MCF 10A (cell line): Measurements from ENCODE around the gene ACAA1. TPM values are rescaled to one million over a fixed set of nuclear protein-coding genes. Genes with fewer than 3 reads are reported as not detected.

ENCODE experiments used
- BruUV-seq: library from RNA; stranded (reverse); fragments of 400-500 nt; replicated peaks from 2 replicates; lab custom pipeline; 2021; lab: Mats Ljungman, UMichigan
- CTCF ChIA-PET: fragments of 300-600 bp; sonication (Branson Sonifier 250); formaldehyde crosslinking; extraction: SDS; loops from one replicate; lab custom pipeline; 2021; ENCODE audit warnings: antibody characterized with exemption, inconsistent platforms; lab: Yijun Ruan, JAX
- POLR2A ChIA-PET: fragments of 300-600, 350-650 bp; sonication (Branson Sonifier 250); formaldehyde crosslinking; extraction: SDS; loops from one replicate; lab custom pipeline; 2020; ENCODE audit warnings: antibody characterized with exemption, inconsistent platforms; lab: Yijun Ruan, JAX
- DNase-seq: peaks from one replicate; pipeline ENCODE4 v3.0.0-alpha.2; 2018; ENCODE audit not compliant: unreplicated experiment
- H3K27ac Mint-ChIP-seq: one replicate; pipeline ENCODE4 v1.8.0; 2022; ENCODE audit warnings: mild to moderate bottlenecking, low read depth, mixed read lengths; ENCODE audit not compliant: unreplicated experiment
- H3K27me3 Mint-ChIP-seq: one replicate; pipeline ENCODE4 v1.8.0; 2022; ENCODE audit warnings: mixed read lengths; ENCODE audit not compliant: insufficient read depth, unreplicated experiment
- H3K36me3 Mint-ChIP-seq: one replicate; pipeline ENCODE4 v1.8.0; 2022; ENCODE audit warnings: mild to moderate bottlenecking, moderate library complexity, mixed read lengths; ENCODE audit not compliant: insufficient read depth, unreplicated experiment
- H3K4me1 Mint-ChIP-seq: one replicate; pipeline ENCODE4 v1.8.0; 2022; ENCODE audit warnings: mixed read lengths; ENCODE audit not compliant: insufficient read depth, unreplicated experiment
- H3K4me3 Mint-ChIP-seq: one replicate; pipeline ENCODE4 v1.8.0; 2022; ENCODE audit warnings: mild to moderate bottlenecking, moderate library complexity, mixed read lengths; ENCODE audit not compliant: unreplicated experiment
- H3K9me3 Mint-ChIP-seq: one replicate; pipeline ENCODE4 v1.8.0; 2022; ENCODE audit warnings: mixed read lengths; ENCODE audit not compliant: unreplicated experiment
- intact Hi-C: fragments of 100-400 bp; cut with micrococcal nuclease; formaldehyde crosslinking; loops from 2 replicates; pipeline ENCODE4 v1.14.1; 2022
- total RNA-seq: library from RNA; stranded (reverse); gene quantifications from 2 replicates; pipeline ENCODE4 v1.2.3, GENCODE V29; 2022
- TF ChIP-seq, protein P1 (sequence below): fragments of 200-600 bp; IDR thresholded peaks from one replicate; pipeline ENCODE4 v1.8.0; 2022; ENCODE audit warnings: antibody characterized with exemption, mild to moderate bottlenecking; ENCODE audit not compliant: unreplicated experiment

ACAA1 gene
- total RNA-seq, 1 experiment from 2014 or later = 46.7 TPM

- Mint-ChIP-seq H3K4me1 (no peaks in the 10 kb centered on the region), H3K9me3 (peaks cover 10% of the 10 kb centered on the region), H3K27ac (no peak overlapping the region), H3K4me3 (no peak overlapping the region), H3K36me3 (peaks cover 13% of the 10 kb centered on the region), H3K27me3 (peaks cover 17% of the 10 kb centered on the region)
- TF ChIP-seq, protein P1, sequence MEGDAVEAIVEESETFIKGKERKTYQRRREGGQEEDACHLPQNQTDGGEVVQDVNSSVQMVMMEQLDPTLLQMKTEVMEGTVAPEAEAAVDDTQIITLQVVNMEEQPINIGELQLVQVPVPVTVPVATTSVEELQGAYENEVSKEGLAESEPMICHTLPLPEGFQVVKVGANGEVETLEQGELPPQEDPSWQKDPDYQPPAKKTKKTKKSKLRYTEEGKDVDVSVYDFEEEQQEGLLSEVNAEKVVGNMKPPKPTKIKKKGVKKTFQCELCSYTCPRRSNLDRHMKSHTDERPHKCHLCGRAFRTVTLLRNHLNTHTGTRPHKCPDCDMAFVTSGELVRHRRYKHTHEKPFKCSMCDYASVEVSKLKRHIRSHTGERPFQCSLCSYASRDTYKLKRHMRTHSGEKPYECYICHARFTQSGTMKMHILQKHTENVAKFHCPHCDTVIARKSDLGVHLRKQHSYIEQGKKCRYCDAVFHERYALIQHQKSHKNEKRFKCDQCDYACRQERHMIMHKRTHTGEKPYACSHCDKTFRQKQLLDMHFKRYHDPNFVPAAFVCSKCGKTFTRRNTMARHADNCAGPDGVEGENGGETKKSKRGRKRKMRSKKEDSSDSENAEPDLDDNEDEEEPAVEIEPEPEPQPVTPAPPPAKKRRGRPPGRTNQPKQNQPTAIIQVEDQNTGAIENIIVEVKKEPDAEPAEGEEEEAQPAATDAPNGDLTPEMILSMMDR = no peak
- intact Hi-C loops = no loop called here
- ChIA-PET CTCF (interaction anchor here (0.7 to 1.4 kb wide), 2 partner anchors 31 to 233 kb away, joined by 3 to 4 read pairs; no protein-coding TSS in a partner anchor), POLR2A (no interaction called here)
- no TSS peak for BruUV-seq
- no peak for DNase-seq
Measured at GRCh38 chr3:38086496-38086895, 50.4 kb downstream of the ACAA1 start.

DNA sequence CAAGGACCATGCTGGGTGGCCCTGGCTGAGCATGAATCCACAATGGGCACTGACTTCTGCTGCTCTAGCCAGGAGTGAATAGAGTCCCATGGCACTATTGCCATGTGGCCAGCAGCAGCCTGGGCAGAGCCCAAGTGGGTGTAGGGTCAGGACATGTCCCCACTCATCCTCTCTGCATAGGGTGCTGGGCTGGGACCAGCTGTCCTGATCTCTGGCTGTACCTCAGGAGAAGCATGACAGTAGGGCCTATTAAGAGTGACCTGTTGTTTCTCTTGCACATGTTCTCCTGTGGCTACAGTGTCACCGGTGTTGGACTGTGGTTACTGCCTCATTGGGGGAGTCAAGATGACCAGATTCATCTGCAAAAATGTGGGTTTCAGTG is 51.0 kb downstream of the ACAA1 start:
- H3K27me3 Mint-ChIP-seq = peaks cover 12% of the 10 kb centered on the region
- ChIA-PET CTCF (interaction anchor here (0.7 to 1.4 kb wide), 2 partner anchors 31 to 233 kb away, joined by 3 to 4 read pairs; no protein-coding TSS in a partner anchor), POLR2A (no interaction called here)
- no peaks in the 10 kb centered on the region for H3K4me1 Mint-ChIP-seq
- no peak for DNase-seq
- H3K4me3 Mint-ChIP-seq = no peak overlapping the region
- TF ChIP-seq, protein P1 = no peak
- H3K9me3 Mint-ChIP-seq = peaks cover 10% of the 10 kb centered on the region
- intact Hi-C loops = no loop called here
- no peak overlapping the region for H3K27ac Mint-ChIP-seq
- no TSS peak for BruUV-seq
- peaks cover 13% of the 10 kb centered on the region for H3K36me3 Mint-ChIP-seq

- peaks cover 13% of the 10 kb centered on the region for H3K36me3 Mint-ChIP-seq
- no peak overlapping the region for H3K27ac Mint-ChIP-seq
- ChIA-PET CTCF (interaction anchor here (1.4 kb wide), 1 partner anchor 32 kb away, joined by 4 read pairs; no protein-coding TSS in a partner anchor), POLR2A (no interaction called here)
- BruUV-seq = no TSS peak
- peaks cover 11% of the 10 kb centered on the region for H3K27me3 Mint-ChIP-seq
- no peak overlapping the region for H3K4me3 Mint-ChIP-seq
- TF ChIP-seq, protein P1 = no peak
- intact Hi-C loops = no loop called here
- peaks cover 10% of the 10 kb centered on the region for H3K9me3 Mint-ChIP-seq
- no peak for DNase-seq
- H3K4me1 Mint-ChIP-seq = no peaks in the 10 kb centered on the region
Measured at GRCh38 chr3:38085311-38085942, 51.5 kb downstream of the ACAA1 start.

DNA sequence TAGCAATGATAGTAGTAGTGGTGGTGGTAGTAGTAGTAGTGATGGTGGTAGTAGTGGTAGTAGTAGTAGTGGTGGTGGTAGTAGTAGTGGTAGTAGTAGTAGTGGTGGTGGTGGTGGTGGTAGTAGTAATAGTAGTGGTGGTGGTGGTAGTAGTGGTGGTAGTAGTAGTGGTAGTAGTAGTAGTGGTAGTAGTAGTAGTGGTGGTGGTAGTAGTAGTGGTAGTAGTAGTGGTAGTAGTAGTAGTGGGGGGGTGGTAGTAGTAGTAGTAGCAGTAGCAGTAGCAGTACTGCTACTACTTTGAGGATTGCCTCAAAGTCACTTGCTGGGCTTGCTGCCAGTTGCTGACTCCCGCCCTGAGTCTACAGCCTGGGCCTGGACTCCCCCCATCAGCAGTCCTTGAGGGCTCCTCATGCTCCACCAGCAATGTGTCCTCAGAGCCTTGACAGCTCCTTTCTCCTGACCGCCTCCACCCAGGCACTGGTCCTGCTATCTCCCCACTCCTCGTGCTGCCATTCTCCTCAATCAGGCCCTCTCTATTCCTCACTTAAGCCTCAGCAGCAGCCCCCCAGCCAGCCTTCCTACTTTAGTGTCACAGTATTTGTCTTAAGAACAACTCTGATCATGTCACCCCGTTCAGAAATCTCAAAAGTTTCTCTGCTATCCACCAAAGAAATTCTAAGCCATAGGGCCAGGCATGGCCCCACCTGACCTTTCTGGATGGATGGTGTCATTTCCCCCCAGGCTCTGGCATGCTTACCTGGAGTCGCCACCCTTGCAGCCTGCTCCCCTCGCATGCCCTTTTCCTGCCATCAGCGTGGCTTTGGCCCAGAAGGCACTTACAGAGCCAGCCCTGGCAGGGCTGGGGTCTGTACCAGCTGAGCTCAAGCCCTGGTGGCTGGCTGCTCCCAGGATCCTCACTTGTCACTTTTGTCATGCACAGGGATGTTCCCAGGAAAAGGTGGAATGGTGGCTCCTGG is 52.3 kb downstream of the ACAA1 start:
- Mint-ChIP-seq H3K4me3 (no peak overlapping the region), H3K9me3 (peaks cover 10% of the 10 kb centered on the region)
- intact Hi-C loops = no loop called here

More for the DNA sequence above, 52.3 kb downstream of the ACAA1 start:
- TF ChIP-seq, protein P1 = no peak
- H3K4me1 Mint-ChIP-seq = no peaks in the 10 kb centered on the region
- peaks cover 11% of the 10 kb centered on the region for H3K27me3 Mint-ChIP-seq
- H3K36me3 Mint-ChIP-seq = peaks cover 13% of the 10 kb centered on the region
- CTCF ChIA-PET = interaction anchor here (1.4 kb wide), 1 partner anchor 33 kb away, joined by 4 read pairs; no protein-coding TSS in a partner anchor
- BruUV-seq = no TSS peak
- no peak overlapping the region for H3K27ac Mint-ChIP-seq
- DNase-seq = peak; percentile 22
- POLR2A ChIA-PET = no interaction called here
